Right renal cortex interstitium (tissue), 3 donors: ENCODE data around the gene SCML1. TPM values are rescaled to one million over a fixed set of nuclear protein-coding genes. Genes with fewer than 3 reads are reported as not detected.
A peak's percentile ranks its signal among the peaks of the same experiment; 100 is the strongest.

Experiments
- DNase-seq, 3 donors: peaks; one replicate each; pipeline ENCODE4 v3.0.0-alpha.2; 2013; ENCODE audit warnings: low read depth in 3 of 3, low spot score in 2 of 3
- polyA plus RNA-seq, 3 donors: library from polyadenylated mRNA; unstranded; fragments of 120-200 nt; gene quantifications; one replicate each; pipeline ENCODE4 v1.2.1, GENCODE V29; 2013; ENCODE audit not compliant: insufficient read length in 3 of 3

The SCML1 gene
- polyA plus RNA-seq: 10 to 100 TPM; 15.9 to 20.8 (median 16.2) TPM

DNA sequence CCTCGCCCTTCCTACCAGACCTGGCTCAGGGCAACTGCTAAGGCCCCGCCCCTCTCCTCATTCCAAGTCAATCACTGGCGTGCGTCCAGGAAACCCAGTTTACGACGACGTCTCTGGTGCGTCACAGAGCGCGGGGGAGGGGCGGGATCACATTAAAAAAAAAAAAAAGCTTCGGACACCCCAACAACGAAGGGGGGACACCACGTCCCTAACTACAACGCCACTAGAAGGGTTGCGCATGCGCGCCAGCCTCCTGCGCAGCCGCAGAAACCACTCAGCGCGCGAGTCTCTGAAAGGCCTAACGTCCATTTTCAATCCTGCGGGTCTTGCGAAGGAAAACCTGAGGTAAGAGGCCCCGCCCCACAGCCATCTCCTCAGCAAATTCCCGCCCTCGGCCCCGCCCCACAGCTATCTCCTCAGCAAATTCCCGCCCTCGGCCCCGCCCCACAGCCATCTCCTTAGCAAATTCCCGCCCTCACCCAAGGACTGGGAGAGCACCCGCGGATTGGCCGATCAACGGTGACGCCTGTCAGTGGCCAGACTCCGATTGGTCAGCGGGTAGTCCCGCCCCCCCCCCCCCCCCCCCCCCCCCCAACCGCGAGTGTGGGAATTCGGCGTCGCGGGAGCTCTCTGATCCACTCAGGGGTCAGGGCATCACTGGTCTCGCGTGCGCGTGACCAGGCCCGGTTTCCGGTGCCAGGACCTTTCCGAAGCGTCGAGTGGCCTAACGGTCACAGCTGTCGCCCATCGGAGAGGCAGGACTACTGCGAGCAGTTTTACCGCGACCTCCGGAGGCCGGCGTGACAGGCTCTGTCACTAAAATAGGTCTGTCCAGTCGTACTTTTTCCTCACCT is at the start of gene SCML1:
Gene SCML1, plus strand, starts transcription at position 638 of the 854 bp plus-strand sequence. CDS start 6,694 bp downstream, outside the sequence.
- peak; percentile 86 to 91 (median 87) for DNase-seq

- no peak for DNase-seq
Observed at GRCh38 chrX:17687648-17688047, 49.6 kb upstream of the SCML1 start.

GRCh38 chrX:17689971-17690409 is 47.3 kb upstream of the SCML1 start:
- DNase-seq: peak; percentile 50 to 57 (median 53)

GRCh38 chrX:17692709-17693346 is 44.5 kb upstream of the SCML1 start:
- peak in 1 of 3 donors; percentile 18 for DNase-seq

GRCh38 chrX:17697191-17697590 is 40.1 kb upstream of the SCML1 start:
- DNase-seq: no peak

DNA sequence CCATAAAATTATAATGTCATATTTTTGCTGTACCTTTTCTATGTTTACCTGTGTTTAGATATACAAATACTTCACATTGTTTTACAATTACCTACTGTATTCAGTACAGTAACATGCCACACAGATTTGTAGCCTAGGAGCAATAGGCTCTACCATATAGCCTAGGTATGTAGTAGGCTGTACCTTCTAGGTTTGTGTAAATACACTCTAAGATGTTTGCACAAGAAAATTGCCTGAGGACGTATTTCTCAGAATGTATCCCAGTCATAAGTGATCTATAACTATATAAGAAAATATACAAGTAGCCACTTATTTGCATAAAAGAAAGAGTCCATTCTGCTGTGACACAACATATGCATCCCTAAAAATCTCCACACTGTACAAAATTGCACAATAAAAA is 36.3 kb upstream of the SCML1 start:
- no peak for DNase-seq

DNA sequence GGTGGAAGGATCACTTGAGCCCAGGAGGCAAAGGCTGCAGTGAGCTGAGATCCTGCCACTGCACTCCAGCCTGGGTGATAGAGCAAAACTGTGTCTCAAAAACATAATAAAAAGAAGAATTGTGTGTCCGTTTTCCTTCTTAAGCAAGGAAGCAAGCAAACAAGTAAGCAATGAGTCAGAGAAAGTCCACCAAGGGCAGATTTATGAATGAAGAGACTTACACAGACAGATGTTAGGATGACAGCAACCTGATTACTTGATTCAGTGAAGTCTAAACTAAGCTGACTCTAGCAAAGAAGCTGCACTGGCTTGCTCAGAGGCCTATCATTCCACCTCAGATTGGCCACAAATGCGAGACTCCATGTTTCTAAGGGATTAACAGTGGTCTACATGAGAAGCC is 34.1 kb upstream of the SCML1 start:
- DNase-seq: no peak

DNA sequence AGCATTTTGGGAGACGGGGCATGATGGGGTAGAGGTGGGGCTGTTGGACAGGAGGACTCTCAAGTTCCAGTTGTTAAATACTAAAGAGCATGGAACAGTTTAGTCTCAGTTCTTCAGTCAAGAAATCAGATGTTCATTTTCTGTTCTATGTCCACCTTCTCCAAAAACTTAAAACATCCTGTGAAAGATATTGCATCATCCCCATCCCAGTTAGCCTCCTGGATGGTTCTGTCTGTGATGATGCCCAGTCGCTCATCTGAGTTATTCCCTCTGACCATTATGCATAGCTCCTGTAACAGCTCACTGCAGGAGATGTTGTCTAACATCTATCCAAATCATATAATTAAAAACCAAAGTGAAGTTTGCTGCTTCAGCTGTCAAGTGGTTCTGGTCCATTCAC is 32.1 kb upstream of the SCML1 start:
- DNase-seq: no peak

- no peak for DNase-seq
Observed at GRCh38 chrX:17706676-17707075, 30.6 kb upstream of the SCML1 start.

DNA sequence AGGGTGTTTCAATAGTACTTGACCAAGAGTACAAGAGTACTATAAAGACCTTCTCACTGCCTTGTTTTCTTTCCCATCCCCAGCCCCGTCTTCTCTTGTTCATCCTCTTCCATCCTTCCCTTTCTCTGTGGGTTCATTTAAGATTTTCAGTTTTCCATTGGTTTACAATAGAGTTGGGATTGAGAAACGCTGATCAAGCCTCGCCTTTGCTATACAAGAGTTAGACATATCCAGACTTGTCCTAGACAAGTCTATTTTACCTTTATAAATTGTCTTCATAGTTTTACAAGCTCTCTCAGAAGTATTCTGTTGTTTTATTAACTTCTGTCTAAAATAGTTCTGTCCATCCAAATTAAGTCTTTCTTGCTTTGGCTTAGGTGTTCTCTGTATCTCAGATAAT is 29.6 kb upstream of the SCML1 start:
- no peak for DNase-seq

DNA sequence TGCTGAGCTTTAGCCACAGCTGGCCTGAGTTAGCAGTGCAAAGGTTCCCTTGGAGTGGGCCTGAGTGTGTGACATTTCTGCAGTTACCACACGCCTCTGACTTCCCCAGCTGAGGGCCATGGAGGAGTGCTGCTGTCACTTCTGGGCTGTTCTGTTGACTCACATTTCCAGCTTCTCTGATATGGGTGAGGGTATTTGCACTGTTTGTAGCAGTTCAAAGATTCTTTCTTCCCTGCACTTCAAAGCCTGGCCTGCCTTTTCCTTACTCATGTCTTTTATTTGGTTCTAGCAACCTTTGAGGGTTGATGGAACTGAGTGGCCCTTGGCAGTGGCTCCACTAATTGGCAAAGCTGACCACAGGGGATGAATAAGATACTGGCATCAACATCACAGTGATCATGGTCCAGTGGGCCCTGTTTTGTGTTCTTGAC is 26.4 kb upstream of the SCML1 start:
- no peak for DNase-seq

- no peak for DNase-seq
Observed at GRCh38 chrX:17713288-17713687, 24.0 kb upstream of the SCML1 start.

DNA sequence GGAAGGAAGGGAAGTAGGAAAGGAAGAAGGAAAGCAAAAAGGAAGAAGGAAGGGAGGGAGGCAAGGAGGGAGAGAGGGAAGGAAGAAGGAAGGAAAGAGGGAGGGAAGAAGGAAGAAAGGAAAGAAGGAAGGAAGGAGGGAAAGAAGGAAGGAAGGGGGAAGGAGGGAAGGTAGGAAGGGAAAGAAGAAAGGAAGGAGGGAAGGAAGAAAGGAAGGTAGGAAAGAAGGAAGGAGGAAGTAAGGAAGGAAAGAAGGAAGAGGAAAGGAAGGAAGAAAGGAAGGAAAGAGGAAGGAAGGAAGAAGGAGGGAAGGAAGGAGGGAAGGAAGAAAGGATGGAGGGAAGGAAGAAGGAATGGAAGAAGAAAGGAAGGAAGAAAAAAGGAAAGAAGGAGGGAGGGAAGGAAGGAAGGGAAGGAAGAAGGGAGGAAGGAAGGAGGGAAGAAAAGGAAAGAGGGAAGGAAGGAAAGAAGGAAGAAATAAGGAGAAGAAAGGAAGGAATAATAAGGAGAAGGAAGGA is 18.6 kb upstream of the SCML1 start:
- no peak for DNase-seq

DNA sequence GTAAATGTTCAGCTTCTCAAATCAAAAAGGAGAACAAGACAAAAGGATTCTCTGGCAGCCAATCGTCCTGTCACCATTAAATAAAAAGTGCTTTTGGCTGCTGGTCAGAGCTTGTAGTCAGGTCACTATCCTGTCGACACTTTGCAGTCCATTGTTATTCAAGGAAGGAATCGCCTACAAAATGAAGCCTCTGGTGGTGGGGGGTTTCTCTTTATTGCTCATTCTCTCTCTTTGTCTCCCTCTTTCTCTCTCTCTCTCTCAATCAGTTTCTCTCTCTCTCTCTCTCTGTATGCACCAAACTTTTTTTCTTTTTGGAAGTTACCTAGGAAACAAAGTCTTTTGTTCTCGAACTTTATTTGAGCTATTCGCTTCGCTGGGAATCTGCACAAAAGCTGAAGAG is 17.6 kb upstream of the SCML1 start:
- no peak for DNase-seq

DNA sequence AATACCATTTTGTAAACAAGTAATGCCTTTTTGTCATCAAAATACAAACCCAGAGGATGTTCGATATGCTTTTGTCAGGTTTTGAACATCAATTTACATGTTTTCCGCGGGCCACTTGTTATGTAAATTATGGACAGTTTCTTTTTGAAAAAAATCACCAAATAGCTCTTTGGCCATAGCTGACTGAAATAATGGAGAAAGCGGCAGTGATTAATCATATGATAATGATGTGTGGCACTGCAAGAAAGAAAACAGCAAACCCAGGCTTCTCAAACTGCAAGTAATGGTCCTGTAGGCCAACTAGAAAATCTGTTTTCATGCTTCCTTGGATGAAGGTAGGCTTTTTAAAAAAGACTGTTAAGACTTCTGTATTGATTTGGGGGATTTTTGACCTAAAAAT is 15.6 kb upstream of the SCML1 start:
- DNase-seq: no peak

- no peak for DNase-seq
Observed at GRCh38 chrX:17725181-17725580, 12.1 kb upstream of the SCML1 start.

DNA sequence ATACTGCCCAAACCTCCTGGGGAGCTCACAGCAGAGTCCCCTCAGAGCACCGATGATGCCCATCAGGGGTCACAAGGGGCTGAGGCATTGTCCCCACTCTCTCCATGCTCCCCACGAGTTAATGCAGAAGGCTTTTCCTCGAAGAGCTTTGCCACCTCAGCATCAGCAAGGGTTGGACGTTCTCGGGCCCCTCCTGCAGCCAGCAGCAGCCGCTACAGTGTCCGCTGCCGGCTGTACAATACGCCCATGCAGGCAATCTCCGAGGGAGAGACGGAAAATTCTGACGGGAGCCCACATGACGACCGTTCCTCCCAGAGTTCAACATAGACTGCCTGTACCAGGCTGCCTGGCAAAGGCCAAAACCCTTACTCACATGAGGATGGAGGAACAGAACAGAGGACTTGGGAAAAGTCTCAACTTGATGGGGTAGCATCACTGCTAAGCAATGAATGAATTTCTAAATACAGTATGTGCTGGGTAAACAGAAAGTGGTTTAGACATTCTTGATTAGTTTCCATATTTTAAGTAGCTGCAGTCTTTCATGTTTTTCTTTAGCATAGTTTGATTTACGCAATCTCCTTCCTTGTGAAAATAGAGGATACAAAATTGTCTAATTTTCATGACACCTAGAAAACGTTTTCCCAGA is 5.0 kb upstream of the SCML1 start:
- DNase-seq: no peak

DNA sequence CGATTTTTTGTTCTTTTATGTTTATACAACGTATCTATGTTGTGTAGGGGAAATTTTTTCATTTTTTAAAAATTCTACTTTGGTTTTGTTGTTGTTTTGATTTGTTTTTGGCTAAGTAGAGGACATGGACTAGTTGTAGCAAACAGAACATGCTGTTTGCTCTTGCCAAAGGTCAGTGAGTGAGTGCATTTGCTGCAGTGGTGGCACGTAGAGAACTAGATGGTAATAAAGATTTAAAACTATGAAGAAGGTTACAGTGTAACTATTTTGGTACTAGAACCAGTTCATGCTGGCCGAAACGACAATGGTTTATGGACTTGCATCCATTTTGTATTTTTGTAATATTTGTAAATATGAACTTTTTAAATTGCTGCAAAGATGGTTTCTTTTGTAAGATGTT is 1.9 kb upstream of the SCML1 start:
- DNase-seq: no peak

DNA sequence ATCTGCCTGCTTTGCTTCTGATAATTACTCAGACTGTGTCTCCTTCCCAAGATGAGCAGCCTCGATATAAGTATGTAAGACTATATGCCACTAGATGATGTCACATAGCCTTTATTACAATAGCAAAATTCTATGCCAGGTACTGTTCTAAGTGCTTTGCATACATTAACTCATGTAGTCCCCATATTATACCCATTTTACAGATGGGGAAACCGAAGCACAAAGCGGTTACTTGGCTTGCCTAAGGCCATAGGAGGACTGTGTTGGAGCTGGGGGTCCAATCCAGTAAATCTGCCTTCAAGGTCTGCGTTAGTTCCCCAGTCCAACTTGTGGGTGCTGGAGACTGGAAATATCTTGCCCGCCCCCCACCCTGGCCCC is 826 bp upstream of the SCML1 start:
- DNase-seq: no peak

- no peak for DNase-seq
Observed at GRCh38 chrX:17737710-17737985, 355 bp downstream of the SCML1 start.

GRCh38 chrX:17737986-17738713 is 857 bp downstream of the SCML1 start:
- peak in 1 of 3 donors; percentile 23 for DNase-seq
